HEK293 (cell line): ENCODE results near the gene CFAP119.

Experiments used
- BCL6B ChIP-seq: fragments of 450-650 bp; formaldehyde crosslinking; IDR thresholded peaks from 2 replicates; pipeline ENCODE4 v1.5.1; 2017; ENCODE audit warnings: missing biosample characterization, missing genetic modification characterization
- KLF1 ChIP-seq: fragments of 450-650 bp; formaldehyde crosslinking; IDR thresholded peaks from 2 replicates; pipeline ENCODE4 v1.5.1; 2016; ENCODE audit warnings: missing biosample characterization, missing genetic modification characterization
- KLF10 ChIP-seq: fragments of 450-650 bp; IDR thresholded peaks from 2 replicates; pipeline ENCODE4 v1.5.1; 2018; ENCODE audit warnings: missing biosample characterization, mild to moderate bottlenecking, missing genetic modification characterization
- KLF8 ChIP-seq: fragments of 450-650 bp; formaldehyde crosslinking; IDR thresholded peaks from 2 replicates; pipeline ENCODE4 v1.5.1; 2016; ENCODE audit warnings: missing biosample characterization, missing genetic modification characterization
- PRDM2 ChIP-seq: fragments of 450-650 bp; formaldehyde crosslinking; IDR thresholded peaks from 2 replicates; pipeline ENCODE4 v1.5.1; 2016; ENCODE audit warnings: missing biosample characterization, missing genetic modification characterization, borderline replicate concordance
- SP3 ChIP-seq: fragments of 450-650 bp; formaldehyde crosslinking; IDR thresholded peaks from 2 replicates; pipeline ENCODE4 v1.5.1; 2016; ENCODE audit warnings: missing biosample characterization, missing genetic modification characterization
- TCF7L2 ChIP-seq: IDR thresholded peaks from 2 replicates; pipeline ENCODE4 v1.6.1; 2011; ENCODE audit warnings: low read depth, mild to moderate bottlenecking, inconsistent platforms, low read length, moderate library complexity, borderline replicate concordance
- ZBTB17 ChIP-seq: fragments of 450-650 bp; formaldehyde crosslinking; IDR thresholded peaks from 2 replicates; pipeline ENCODE4 v1.5.1; 2016; ENCODE audit warnings: missing biosample characterization, missing genetic modification characterization
- ZBTB26 ChIP-seq: fragments of 450-650 bp; formaldehyde crosslinking; optimal IDR thresholded peaks from 2 replicates; pipeline ENCODE3; 2016; ENCODE audit warnings: missing biosample characterization, mild to moderate bottlenecking, missing genetic modification characterization
- ZBTB49 ChIP-seq: fragments of 450-650 bp; formaldehyde crosslinking; IDR thresholded peaks from 2 replicates; pipeline ENCODE4 v1.5.1; 2016; ENCODE audit warnings: missing biosample characterization, missing genetic modification characterization, low read depth
- ZFP69B ChIP-seq: fragments of 450-650 bp; formaldehyde crosslinking; IDR thresholded peaks from 2 replicates; pipeline ENCODE4 v1.5.1; 2016; ENCODE audit warnings: missing biosample characterization, missing genetic modification characterization
- ZNF10 ChIP-seq: fragments of 450-650 bp; formaldehyde crosslinking; IDR thresholded peaks from 2 replicates; pipeline ENCODE4 v1.5.1; 2017; ENCODE audit warnings: missing biosample characterization, missing genetic modification characterization
- ZNF148 ChIP-seq: fragments of 450-650 bp; formaldehyde crosslinking; IDR thresholded peaks from 2 replicates; pipeline ENCODE4 v1.5.0; 2017; ENCODE audit warnings: missing biosample characterization, missing genetic modification characterization, borderline replicate concordance
- ZNF239 ChIP-seq: fragments of 450-650 bp; formaldehyde crosslinking; IDR thresholded peaks from 2 replicates; pipeline ENCODE4 v1.5.1; 2016; ENCODE audit warnings: missing biosample characterization, missing genetic modification characterization
- ZNF335 ChIP-seq: fragments of 450-650 bp; formaldehyde crosslinking; conservative IDR thresholded peaks from 2 replicates; pipeline ENCODE4 v1.5.1; 2016; ENCODE audit warnings: missing biosample characterization, missing genetic modification characterization
- ZNF398 ChIP-seq: fragments of 450-650 bp; formaldehyde crosslinking; IDR thresholded peaks from 2 replicates; pipeline ENCODE4 v1.5.1; 2017; ENCODE audit warnings: missing biosample characterization, missing genetic modification characterization
- ZNF449 ChIP-seq: fragments of 450-650 bp; formaldehyde crosslinking; IDR thresholded peaks from 2 replicates; pipeline ENCODE4 v1.5.1; 2017; ENCODE audit warnings: missing biosample characterization, mild to moderate bottlenecking, missing genetic modification characterization, moderate library complexity
- ZNF621 ChIP-seq: fragments of 450-650 bp; formaldehyde crosslinking; IDR thresholded peaks from 2 replicates; pipeline ENCODE4 v1.5.1; 2017; ENCODE audit warnings: missing biosample characterization, missing genetic modification characterization
- ZNF692 ChIP-seq: fragments of 450-650 bp; formaldehyde crosslinking; IDR thresholded peaks from 2 replicates; pipeline ENCODE4 v1.5.1; 2016; ENCODE audit warnings: missing biosample characterization, missing genetic modification characterization
- ZNF791 ChIP-seq: fragments of 450-650 bp; formaldehyde crosslinking; IDR thresholded peaks from 2 replicates; pipeline ENCODE4 v1.5.1; 2016; ENCODE audit warnings: missing biosample characterization, missing genetic modification characterization

CFAP119 gene

GRCh38 chr16:30761427-30761927 is 385 bp downstream of the CFAP119 start (continued):
- TF ChIP-seq BCL6B (tag by site-specific recombination) (no peak), ZBTB26 (tag by site-specific recombination) (peak; percentile 95), KLF8 (tag by site-specific recombination) (peak; percentile 14; the same call in 1 of the 2 replicates), ZNF692 (peak; percentile 87), ZNF10 (tag by site-specific recombination) (0 out of 2 replicates have a peak, but pooled peaks have one; percentile 9), ZFP69B (tag by site-specific recombination) (0 out of 2 replicates have a peak, but pooled peaks have one; percentile 72), KLF1 (tag by site-specific recombination) (peak; percentile 25; the same call in 1 of the 2 replicates), SP3 (no peak; the same call in none of the 2 replicates), ZNF621 (tag by site-specific recombination) (no peak), ZBTB49 (tag by site-specific recombination) (no peak), TCF7L2 (no peak), ZNF148 (no peak), ZNF398 (tag by site-specific recombination) (peak; percentile 36; the same call in 1 of the 2 replicates), PRDM2 (peak; percentile 75; the same call in 1 of the 2 replicates), ZNF449 (tag by site-specific recombination) (peak; percentile 11; the same call in 1 of the 2 replicates), ZNF791 (tag by site-specific recombination) (no peak), ZNF335 (tag by site-specific recombination) (no peak; the same call in 1 of the 2 replicates), ZNF239 (tag by site-specific recombination) (0 out of 2 replicates have a peak, but pooled peaks have one; percentile 32), KLF10 (tag by site-specific recombination) (peak; percentile 42; the same call in 1 of the 2 replicates), ZBTB17 (peak; percentile 100)
